GM23248 (cell line): ENCODE data around the gene PHPT1.

Experiments
- EZH2 ChIP-seq: fragments of 200-600 bp; sonication (generic); IDR thresholded peaks from 2 replicates; pipeline ENCODE4 v1.6.1; 2018; ENCODE audit warnings: antibody characterized with exemption, mild to moderate bottlenecking; ENCODE audit not compliant: insufficient read depth, poor library complexity, severe bottlenecking
- EZH2phosphoT487 ChIP-seq: fragments of 200-600 bp; sonication (generic); IDR thresholded peaks from 2 replicates; pipeline ENCODE4 v1.6.1; 2018; ENCODE audit warnings: antibody characterized with exemption, moderate library complexity, mild to moderate bottlenecking, low read depth; ENCODE audit not compliant: insufficient read depth

GRCh38 chr9:136881691-136882108, 32.5 kb downstream of the PHPT1 start:
- no peak for TF ChIP-seq EZH2phosphoT487
- TF ChIP-seq EZH2: no peak
